Stomach (tissue), 9 donors: ENCODE measurements around the gene IL12RB2. TPM values are rescaled to one million over a fixed set of nuclear protein-coding genes. Genes with fewer than 3 reads are reported as not detected.

ENCODE experiments used
- DNase-seq, 2 donors: peaks; one replicate each; pipeline versions ENCODE4 v3.0.0 to v3.0.0-alpha.2; 2013 to 2019
- H3K27ac ChIP-seq, 5 donors: fragments of 200-600 bp in 4 of 5; sonication (generic) in 4 of 5; one replicate each; pipeline ENCODE4 v1.5.1; 2013 to 2019; ENCODE audit warnings: mild to moderate bottlenecking in 1 of 5, moderate library complexity in 1 of 5
- H3K27me3 ChIP-seq, 3 donors: fragments of 200-600 bp; sonication (generic); one replicate each; pipeline ENCODE4 v1.5.1; 2017 to 2019; ENCODE audit warnings: mixed run types in 1 of 3
- H3K36me3 ChIP-seq, 4 donors: fragments of 200-600 bp; sonication (generic); 1 replicate in 3 of 4; 2 replicates in 1 of 4; pipeline ENCODE4 v1.5.1; 2016 to 2019
- H3K4me1 ChIP-seq, 4 donors: fragments of 200-600 bp; sonication (generic); one replicate each; pipeline ENCODE4 v1.5.1; 2016 to 2019
- H3K4me3 ChIP-seq, 4 donors: fragments of 200-600 bp; sonication (generic) in 3 of 4; one replicate each; pipeline ENCODE4 v1.5.1; 2016 to 2019; ENCODE audit warnings: mild to moderate bottlenecking in 1 of 4
- H3K9me3 ChIP-seq, 4 donors: fragments of 200-600 bp; sonication (generic); one replicate each; pipeline ENCODE4 v1.5.1; 2016 to 2019
- CTCF ChIP-seq, 7 experiments: fragments of 450-650 bp in 4 of 7; fragments of 200-600 bp in 3 of 7; sonication (generic) in 3 of 7; IDR thresholded peaks; one replicate each; pipeline ENCODE4 v1.5.1; 2016 to 2019; ENCODE audit warnings: antibody characterized with exemption in 7 of 7, control low read depth in 2 of 7, mild to moderate bottlenecking in 1 of 7
- EP300 ChIP-seq: sonication (generic); formaldehyde crosslinking; IDR thresholded peaks from one replicate; pipeline ENCODE4 v1.6.1; 2017; ENCODE audit warnings: antibody characterized with exemption
- POLR2A ChIP-seq, 4 donors: fragments of 450-650 bp; IDR thresholded peaks; one replicate each; pipeline ENCODE4 v1.6.1; 2016; ENCODE audit warnings: antibody characterized with exemption in 4 of 4, control low read depth in 2 of 4, mild to moderate bottlenecking in 1 of 4, moderate library complexity in 1 of 4
- POLR2AphosphoS5 ChIP-seq, 3 donors: sonication (generic); formaldehyde crosslinking; IDR thresholded peaks; one replicate each; pipeline ENCODE4 v1.6.1; 2016; ENCODE audit warnings: antibody characterized with exemption in 3 of 3
- WGBS, 5 donors: extraction: QIAGEN DNeasy Blood & Tissue Kit in 3 of 5; methylation state at CpG; one replicate each; pipeline versions ENCODE4 v1.1.5 to v1.1.7; 2013 to 2018; 5-methylcytosine and 5-hydroxymethylcytosine counted together
- intact Hi-C: fragments of 100-400 bp; cut with DNase I; formaldehyde crosslinking; loops from one replicate; pipeline ENCODE4 v1.15.1; 2023; ENCODE audit warnings: low total_unique reads
- polyA plus RNA-seq, 3 donors: library from polyadenylated mRNA; stranded (reverse); fragments of 200-250 nt; gene quantifications; one replicate each; pipeline ENCODE4 v1.2.3, GENCODE V29; 2013
- total RNA-seq, 5 donors: library from RNA; depleted of rRNA; stranded (reverse); fragments of >200 nt; gene quantifications; one replicate each; pipeline versions ENCODE4 v1.1.0 to v1.2.3, GENCODE V29; 2014 to 2016
- donor health status: healthy with polysubstance abuse.
- donor health status: Bipolar disorder and iron deficiency.
- donor health status: healthy.

The IL12RB2 gene
- total and polyA plus RNA-seq, 8 donors = 0.06 to 1.2 (median 0.29) TPM; not detected in 3

GRCh38 chr1:67290236-67290635 lies 17.4 kb upstream of the IL12RB2 start:
- TF ChIP-seq POLR2AphosphoS5 (IDR thresholded peaks at IDR 0.05) (no peak), EP300 (no peak), CTCF (IDR thresholded peaks at IDR 0.05) (no peak), POLR2A (IDR thresholded peaks at IDR 0.05) (no peak)
- intact Hi-C loops = no loop called here
- no peaks in the 10 kb centered on the region for H3K9me3 ChIP-seq
- no peaks in the 10 kb centered on the region for H3K4me1 ChIP-seq
- no peaks in the 10 kb centered on the region for H3K36me3 ChIP-seq
- WGBS, 5 donors = 60 to 75% (median 64%) methylated on average over 4 of the region's 4 CpGs
- H3K4me3 ChIP-seq = no peak overlapping the region
- no peaks in the 10 kb centered on the region for H3K27me3 ChIP-seq
- no peak overlapping the region for H3K27ac ChIP-seq
- DNase-seq = no peak

GRCh38 chr1:67294836-67295617 lies 12.6 kb upstream of the IL12RB2 start:
- intact Hi-C loops = no loop called here

GRCh38 chr1:67298762-67299161 lies 8.9 kb upstream of the IL12RB2 start:
- no peak for DNase-seq
- 29 to 63% (median 41%) methylated on average over 2 of the region's 2 CpGs for WGBS, 5 donors
- Histone ChIP-seq H3K9me3 (no peaks in the 10 kb centered on the region), H3K36me3 (no peaks in the 10 kb centered on the region), H3K27me3 (peaks cover 0 to 3% (median 0%) of the 10 kb centered on the region in 3 donors), H3K4me3 (no peak overlapping the region), H3K4me1 (no peaks in the 10 kb centered on the region), H3K27ac (no peak overlapping the region)
- intact Hi-C loops = no loop called here
- TF ChIP-seq POLR2AphosphoS5 (IDR thresholded peaks at IDR 0.05) = no peak
- TF ChIP-seq POLR2A (IDR thresholded peaks at IDR 0.05) = no peak
- TF ChIP-seq EP300 = no peak
- TF ChIP-seq CTCF (IDR thresholded peaks at IDR 0.05) = no peak

More at GRCh38 chr1:67294836-67295617, 12.6 kb upstream of the IL12RB2 start:
- no peaks in the 10 kb centered on the region for H3K4me1 ChIP-seq
- 84 to 93% (median 88%) methylated on average over 9 of the region's 9 CpGs for WGBS, 5 donors
- no peaks in the 10 kb centered on the region for H3K36me3 ChIP-seq
- H3K9me3 ChIP-seq = no peaks in the 10 kb centered on the region
- peaks cover 0 to 3% (median 0%) of the 10 kb centered on the region in 3 donors for H3K27me3 ChIP-seq
- TF ChIP-seq CTCF (IDR thresholded peaks at IDR 0.05) (no peak), POLR2A (IDR thresholded peaks at IDR 0.05) (no peak), POLR2AphosphoS5 (IDR thresholded peaks at IDR 0.05) (no peak), EP300 (no peak)
- H3K27ac ChIP-seq = no peak overlapping the region
- no peak for DNase-seq
- no peak overlapping the region for H3K4me3 ChIP-seq

- Histone ChIP-seq H3K9me3 (no peaks in the 10 kb centered on the region), H3K4me3 (no peak overlapping the region), H3K4me1 (no peaks in the 10 kb centered on the region), H3K27ac (no peak overlapping the region), H3K36me3 (no peaks in the 10 kb centered on the region), H3K27me3 (peaks cover 0 to 3% (median 0%) of the 10 kb centered on the region in 3 donors)
- TF ChIP-seq POLR2A (IDR thresholded peaks at IDR 0.05) (no peak), POLR2AphosphoS5 (IDR thresholded peaks at IDR 0.05) (no peak), EP300 (no peak), CTCF (IDR thresholded peaks at IDR 0.05) (no peak)
- intact Hi-C loops = no loop called here
- no peak for DNase-seq
- WGBS, 5 donors = 92 to 95% (median 93%) methylated on average over 6 to 7 of the region's 7 CpGs
These were observed 8.4 kb upstream of the IL12RB2 start for GRCh38 chr1:67299296-67299695.
